ENCODE data around the gene MGMT.

The MGMT gene

DNA sequence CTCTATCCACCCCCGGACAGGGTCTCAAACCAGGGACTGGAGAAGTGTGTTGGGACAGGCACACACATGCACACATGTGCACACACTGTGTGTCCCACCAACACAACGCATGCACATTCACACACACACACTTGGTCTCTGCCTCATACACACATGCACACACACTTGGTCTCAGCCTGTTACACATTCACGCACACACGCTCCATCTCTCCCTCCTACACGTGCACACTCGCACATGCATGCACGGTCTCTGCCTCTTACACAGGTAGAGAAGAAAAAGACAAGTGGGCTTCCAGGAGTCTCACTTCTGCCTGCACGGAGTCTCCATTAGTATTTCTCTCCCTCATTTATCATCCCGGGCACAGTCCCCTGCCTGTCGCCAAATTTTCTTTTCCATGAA is 325.8 kb downstream of the MGMT start:
- Histone ChIP-seq H3K36me3 (ENCODE audit: insufficient read depth, insufficient read length, low read length) (no peaks in the 10 kb centered on the region), H3K9me3 (ENCODE audit: insufficient read depth, low read length) (no peaks in the 10 kb centered on the region), H3K9ac (ENCODE audit: insufficient read length, low read depth) (no peak overlapping the region), H3K4me3 (ENCODE audit: insufficient read length, low read depth) (no peak overlapping the region), H3K4me1 (ENCODE audit: insufficient read depth, insufficient read length) (no peaks in the 10 kb centered on the region), H3K27me3 (ENCODE audit: insufficient read depth, insufficient read length) (no peaks in the 10 kb centered on the region)
- no peak for DNase-seq (ENCODE audit: low read depth, low spot score)
- no peak for TF ChIP-seq YY1 (IDR thresholded peaks at IDR 0.05; ENCODE audit: insufficient read depth, insufficient read length)
- no peak for TF ChIP-seq SUZ12 (IDR thresholded peaks at IDR 0.05; ENCODE audit: extremely low read depth, insufficient read depth, insufficient read length)
- no peak for TF ChIP-seq ZNF274 (IDR thresholded peaks at IDR 0.05; ENCODE audit: low read depth, low read length)

DNA sequence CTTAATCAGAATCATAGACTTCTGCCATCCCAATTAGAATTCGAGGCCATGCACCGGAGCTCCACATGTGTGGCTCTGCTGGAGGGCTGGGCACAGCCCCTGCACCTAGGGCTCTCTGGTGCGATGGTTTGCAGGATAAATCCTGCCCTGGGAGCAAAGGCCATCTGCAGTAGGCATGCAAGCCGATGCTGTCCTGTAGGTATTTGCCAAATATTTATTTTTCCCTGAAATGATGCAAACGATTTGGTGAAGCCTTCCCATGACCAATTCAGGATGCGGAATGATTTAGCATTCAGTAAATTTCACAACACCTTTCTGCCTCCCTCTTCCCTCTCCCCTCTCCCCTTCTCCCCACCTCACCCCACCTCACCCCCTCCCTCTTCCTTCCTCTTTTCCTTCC is 326.4 kb downstream of the MGMT start:
- H3K27me3 ChIP-seq (ENCODE audit: insufficient read depth, insufficient read length) = no peaks in the 10 kb centered on the region
- TF ChIP-seq ZNF274 (IDR thresholded peaks at IDR 0.05; ENCODE audit: low read depth, low read length) = no peak
- no peak for TF ChIP-seq SUZ12 (IDR thresholded peaks at IDR 0.05; ENCODE audit: extremely low read depth, insufficient read depth, insufficient read length)
- no peak for TF ChIP-seq YY1 (IDR thresholded peaks at IDR 0.05; ENCODE audit: insufficient read depth, insufficient read length)
- no peaks in the 10 kb centered on the region for H3K36me3 ChIP-seq (ENCODE audit: insufficient read depth, insufficient read length, low read length)
- H3K9ac ChIP-seq (ENCODE audit: insufficient read length, low read depth) = no peak overlapping the region
- H3K4me1 ChIP-seq (ENCODE audit: insufficient read depth, insufficient read length) = no peaks in the 10 kb centered on the region
- H3K9me3 ChIP-seq (ENCODE audit: insufficient read depth, low read length) = no peaks in the 10 kb centered on the region
- H3K4me3 ChIP-seq (ENCODE audit: insufficient read length, low read depth) = no peak overlapping the region
- no peak for DNase-seq (ENCODE audit: low read depth, low spot score)

DNA sequence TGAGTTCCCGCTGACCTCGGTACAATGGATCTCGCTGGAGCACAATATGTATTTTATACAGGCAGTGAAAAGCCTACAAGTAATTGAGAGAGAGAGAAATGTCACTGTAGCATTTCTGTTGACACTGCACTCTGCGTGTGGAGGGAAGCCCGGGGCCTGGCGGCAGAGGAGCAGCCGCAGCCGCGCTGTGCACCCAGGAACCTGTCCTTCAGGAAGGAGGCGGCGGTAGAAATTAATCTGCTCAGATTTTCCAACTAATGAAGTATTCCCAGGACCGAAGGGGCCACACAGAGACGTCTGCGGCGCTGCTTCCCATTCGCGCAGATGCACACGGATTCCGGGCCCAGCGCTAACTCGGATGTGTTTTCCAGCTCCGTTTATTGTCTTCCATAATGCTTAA is 327.0 kb downstream of the MGMT start:
- H3K9ac ChIP-seq (ENCODE audit: insufficient read length, low read depth) = no peak overlapping the region
- H3K4me1 ChIP-seq (ENCODE audit: insufficient read depth, insufficient read length) = no peaks in the 10 kb centered on the region
- no peaks in the 10 kb centered on the region for H3K27me3 ChIP-seq (ENCODE audit: insufficient read depth, insufficient read length)
- no peaks in the 10 kb centered on the region for H3K36me3 ChIP-seq (ENCODE audit: insufficient read depth, insufficient read length, low read length)
- no peak overlapping the region for H3K4me3 ChIP-seq (ENCODE audit: insufficient read length, low read depth)
- DNase-seq (ENCODE audit: low read depth, low spot score) = no peak
- no peaks in the 10 kb centered on the region for H3K9me3 ChIP-seq (ENCODE audit: insufficient read depth, low read length)
- no peak for TF ChIP-seq YY1 (IDR thresholded peaks at IDR 0.05; ENCODE audit: insufficient read depth, insufficient read length)
- TF ChIP-seq SUZ12 (IDR thresholded peaks at IDR 0.05; ENCODE audit: extremely low read depth, insufficient read depth, insufficient read length) = no peak
- no peak for TF ChIP-seq ZNF274 (IDR thresholded peaks at IDR 0.05; ENCODE audit: low read depth, low read length)

DNA sequence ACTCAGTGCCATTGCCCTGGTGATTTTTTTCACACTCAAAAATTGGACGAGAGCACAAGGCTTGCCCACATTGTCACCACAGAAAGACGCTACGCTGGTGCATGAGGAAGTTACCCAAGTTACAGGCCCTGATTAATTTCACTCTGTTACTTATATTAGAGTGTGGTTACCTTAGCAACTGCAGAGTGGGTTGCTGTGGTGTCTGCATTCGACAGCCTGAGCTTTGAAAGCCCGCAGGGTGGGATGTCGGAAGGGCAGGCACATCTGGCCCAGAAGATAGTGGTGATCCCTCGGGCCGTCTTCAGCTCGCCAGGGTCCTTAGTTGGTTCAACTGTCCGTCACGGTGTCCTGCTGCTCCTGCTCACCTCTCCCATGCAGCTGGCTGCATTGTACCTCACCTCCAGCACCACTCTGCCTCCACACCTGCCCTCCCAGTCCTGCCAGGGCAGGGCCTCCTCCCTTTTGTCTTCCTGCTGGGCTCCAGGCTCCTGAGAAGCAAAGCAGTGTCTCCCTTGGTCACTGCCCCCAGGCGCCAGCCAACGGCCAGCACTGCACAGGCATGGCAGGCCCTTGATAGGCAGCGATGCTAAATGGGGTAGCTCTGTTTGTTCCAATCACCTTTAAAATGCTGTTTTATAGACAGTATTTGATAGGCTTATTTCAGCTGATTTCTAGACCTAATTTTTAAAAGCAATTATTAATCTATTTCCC is 329.8 kb downstream of the MGMT start:
- TF ChIP-seq SUZ12 (IDR thresholded peaks at IDR 0.05; ENCODE audit: extremely low read depth, insufficient read depth, insufficient read length) (no peak), ZNF274 (IDR thresholded peaks at IDR 0.05; ENCODE audit: low read depth, low read length) (no peak), YY1 (IDR thresholded peaks at IDR 0.05; ENCODE audit: insufficient read depth, insufficient read length) (no peak)
- Histone ChIP-seq H3K9ac (ENCODE audit: insufficient read length, low read depth) (no peak overlapping the region), H3K4me1 (ENCODE audit: insufficient read depth, insufficient read length) (no peaks in the 10 kb centered on the region), H3K36me3 (ENCODE audit: insufficient read depth, insufficient read length, low read length) (no peaks in the 10 kb centered on the region), H3K4me3 (ENCODE audit: insufficient read length, low read depth) (no peak overlapping the region), H3K9me3 (ENCODE audit: insufficient read depth, low read length) (no peaks in the 10 kb centered on the region), H3K27me3 (ENCODE audit: insufficient read depth, insufficient read length) (no peaks in the 10 kb centered on the region)
- DNase-seq (ENCODE audit: low read depth, low spot score) = no peak

DNA sequence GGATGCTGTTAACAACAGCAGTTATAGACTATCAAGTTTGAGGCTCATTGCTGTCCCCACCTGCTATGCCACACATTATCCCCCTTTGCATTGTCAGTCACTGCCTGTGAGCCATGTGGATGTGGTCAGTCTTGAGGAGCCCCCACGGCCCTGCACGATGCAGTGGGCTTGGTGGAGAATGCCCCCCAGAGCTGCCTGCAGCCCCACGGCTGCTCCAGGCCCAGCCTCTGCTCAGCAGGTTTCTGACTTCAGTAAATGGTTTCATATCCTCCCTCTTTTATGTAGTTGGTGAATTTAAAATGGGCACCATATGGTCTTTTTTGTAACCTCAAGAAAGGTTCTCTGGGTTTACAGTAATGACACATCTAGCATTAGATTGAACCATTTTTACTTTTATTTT is 332.9 kb downstream of the MGMT start:
- Histone ChIP-seq H3K27me3 (ENCODE audit: insufficient read depth, insufficient read length) (no peaks in the 10 kb centered on the region), H3K9me3 (ENCODE audit: insufficient read depth, low read length) (peaks cover 7% of the 10 kb centered on the region; the same call in 1 of the 2 replicates), H3K36me3 (ENCODE audit: insufficient read depth, insufficient read length, low read length) (no peaks in the 10 kb centered on the region), H3K9ac (ENCODE audit: insufficient read length, low read depth) (no peak overlapping the region), H3K4me1 (ENCODE audit: insufficient read depth, insufficient read length) (no peaks in the 10 kb centered on the region), H3K4me3 (ENCODE audit: insufficient read length, low read depth) (no peak overlapping the region)
- DNase-seq (ENCODE audit: low read depth, low spot score) = no peak
- TF ChIP-seq YY1 (IDR thresholded peaks at IDR 0.05; ENCODE audit: insufficient read depth, insufficient read length) = no peak
- TF ChIP-seq SUZ12 (IDR thresholded peaks at IDR 0.05; ENCODE audit: extremely low read depth, insufficient read depth, insufficient read length) = no peak
- TF ChIP-seq ZNF274 (IDR thresholded peaks at IDR 0.05; ENCODE audit: low read depth, low read length) = no peak

DNA sequence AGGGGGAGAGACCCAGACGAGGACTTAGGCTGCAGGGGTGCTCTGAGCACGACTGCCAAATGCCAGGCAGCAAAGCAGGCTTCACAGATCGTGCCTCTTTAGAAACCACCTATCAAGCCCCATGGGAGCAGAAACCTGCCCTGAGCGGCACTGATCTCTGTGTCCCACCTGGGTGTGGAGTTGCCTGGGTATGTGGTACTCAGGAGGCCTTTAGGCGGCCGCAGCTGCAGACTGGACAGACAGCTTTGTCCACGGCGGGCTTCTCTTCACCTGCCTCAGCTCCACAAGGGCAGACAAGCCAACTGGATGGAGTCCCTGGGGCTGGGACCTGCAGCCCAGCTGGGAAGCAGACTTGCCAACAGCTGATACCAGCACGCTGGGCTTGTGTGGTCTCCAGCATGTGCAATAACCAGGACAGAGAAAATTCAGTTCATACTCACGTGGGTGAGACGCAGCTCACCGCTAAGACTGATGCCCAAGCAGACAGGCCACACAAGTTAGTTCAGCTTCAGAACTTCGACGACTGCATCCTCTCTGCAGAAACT is 333.8 kb downstream of the MGMT start:
- Histone ChIP-seq H3K9ac (ENCODE audit: insufficient read length, low read depth) (no peak overlapping the region), H3K36me3 (ENCODE audit: insufficient read depth, insufficient read length, low read length) (no peaks in the 10 kb centered on the region), H3K9me3 (ENCODE audit: insufficient read depth, low read length) (peaks cover 7% of the 10 kb centered on the region; the same call in 1 of the 2 replicates), H3K4me3 (ENCODE audit: insufficient read length, low read depth) (no peak overlapping the region), H3K4me1 (ENCODE audit: insufficient read depth, insufficient read length) (no peaks in the 10 kb centered on the region), H3K27me3 (ENCODE audit: insufficient read depth, insufficient read length) (no peaks in the 10 kb centered on the region)
- no peak for DNase-seq (ENCODE audit: low read depth, low spot score)
- TF ChIP-seq ZNF274 (IDR thresholded peaks at IDR 0.05; ENCODE audit: low read depth, low read length) = no peak
- TF ChIP-seq YY1 (IDR thresholded peaks at IDR 0.05; ENCODE audit: insufficient read depth, insufficient read length) = no peak
- TF ChIP-seq SUZ12 (IDR thresholded peaks at IDR 0.05; ENCODE audit: extremely low read depth, insufficient read depth, insufficient read length) = no peak

DNA sequence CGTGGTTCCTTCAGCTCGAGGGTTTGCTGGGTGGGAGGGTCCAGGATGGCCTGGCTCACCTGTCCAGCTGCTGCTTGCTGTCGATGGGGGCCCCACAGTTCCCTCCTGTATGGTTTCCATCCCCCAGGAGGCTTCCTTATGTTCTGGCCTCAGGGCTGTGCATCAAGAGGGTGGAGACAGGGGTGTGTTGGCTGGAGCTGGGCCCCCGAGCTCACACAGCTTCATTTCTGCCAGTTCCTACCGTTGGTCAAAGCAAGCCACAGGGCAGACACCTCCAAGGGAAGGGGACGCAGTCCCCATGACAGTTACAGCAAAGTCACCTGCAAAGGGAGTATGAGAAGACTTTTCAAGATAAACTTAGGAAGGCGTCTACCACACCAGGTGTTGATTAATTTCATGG is 340.2 kb downstream of the MGMT start:
- Histone ChIP-seq H3K4me1 (ENCODE audit: insufficient read depth, insufficient read length) (no peaks in the 10 kb centered on the region), H3K27me3 (ENCODE audit: insufficient read depth, insufficient read length) (no peaks in the 10 kb centered on the region), H3K4me3 (ENCODE audit: insufficient read length, low read depth) (no peak overlapping the region), H3K36me3 (ENCODE audit: insufficient read depth, insufficient read length, low read length) (no peaks in the 10 kb centered on the region), H3K9ac (ENCODE audit: insufficient read length, low read depth) (no peak overlapping the region), H3K9me3 (ENCODE audit: insufficient read depth, low read length) (peaks cover 7% of the 10 kb centered on the region; the same call in 1 of the 2 replicates)
- no peak for DNase-seq (ENCODE audit: low read depth, low spot score)
- TF ChIP-seq SUZ12 (IDR thresholded peaks at IDR 0.05; ENCODE audit: extremely low read depth, insufficient read depth, insufficient read length) (no peak), YY1 (IDR thresholded peaks at IDR 0.05; ENCODE audit: insufficient read depth, insufficient read length) (no peak), ZNF274 (IDR thresholded peaks at IDR 0.05; ENCODE audit: low read depth, low read length) (no peak)
